ENCODE measurements around the gene MIPEP.

DNA sequence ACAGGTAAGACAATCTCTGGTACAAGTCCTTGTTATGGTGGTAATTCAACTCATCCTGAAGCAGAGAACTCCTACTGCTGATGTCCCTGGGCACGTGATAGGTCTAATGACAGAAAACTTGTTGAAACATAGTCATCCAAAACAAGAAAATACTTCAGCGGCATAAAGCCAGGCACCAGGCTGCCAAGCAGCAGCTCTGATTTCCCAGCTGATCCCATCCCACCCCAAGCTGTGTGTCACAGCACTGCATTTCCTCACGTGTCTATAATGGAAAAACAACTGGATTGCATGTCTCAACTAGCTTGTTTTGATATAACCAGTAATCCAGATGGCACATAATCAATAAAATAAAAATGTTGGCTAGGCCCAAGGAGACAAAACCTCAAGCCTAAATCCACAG, 64.8 kb downstream of the MIPEP start:
- TF ChIP-seq, protein P1, sequence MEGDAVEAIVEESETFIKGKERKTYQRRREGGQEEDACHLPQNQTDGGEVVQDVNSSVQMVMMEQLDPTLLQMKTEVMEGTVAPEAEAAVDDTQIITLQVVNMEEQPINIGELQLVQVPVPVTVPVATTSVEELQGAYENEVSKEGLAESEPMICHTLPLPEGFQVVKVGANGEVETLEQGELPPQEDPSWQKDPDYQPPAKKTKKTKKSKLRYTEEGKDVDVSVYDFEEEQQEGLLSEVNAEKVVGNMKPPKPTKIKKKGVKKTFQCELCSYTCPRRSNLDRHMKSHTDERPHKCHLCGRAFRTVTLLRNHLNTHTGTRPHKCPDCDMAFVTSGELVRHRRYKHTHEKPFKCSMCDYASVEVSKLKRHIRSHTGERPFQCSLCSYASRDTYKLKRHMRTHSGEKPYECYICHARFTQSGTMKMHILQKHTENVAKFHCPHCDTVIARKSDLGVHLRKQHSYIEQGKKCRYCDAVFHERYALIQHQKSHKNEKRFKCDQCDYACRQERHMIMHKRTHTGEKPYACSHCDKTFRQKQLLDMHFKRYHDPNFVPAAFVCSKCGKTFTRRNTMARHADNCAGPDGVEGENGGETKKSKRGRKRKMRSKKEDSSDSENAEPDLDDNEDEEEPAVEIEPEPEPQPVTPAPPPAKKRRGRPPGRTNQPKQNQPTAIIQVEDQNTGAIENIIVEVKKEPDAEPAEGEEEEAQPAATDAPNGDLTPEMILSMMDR (IDR thresholded peaks at IDR 0.05), result no peak
- TF ChIP-seq POLR2A (IDR thresholded peaks at IDR 0.05) (no peak), EP300 (IDR thresholded peaks at IDR 0.05) (no peak)
